NCI-H2029 treated with DMSO at 0.1 percent for 48 hours (cell line): ENCODE measurements around the gene ADPRH.

Experiments
- DNase-seq: peaks from one replicate; lab custom pipeline; 2025; lab: John Stamatoyannopoulos, UW

The ADPRH gene

DNA sequence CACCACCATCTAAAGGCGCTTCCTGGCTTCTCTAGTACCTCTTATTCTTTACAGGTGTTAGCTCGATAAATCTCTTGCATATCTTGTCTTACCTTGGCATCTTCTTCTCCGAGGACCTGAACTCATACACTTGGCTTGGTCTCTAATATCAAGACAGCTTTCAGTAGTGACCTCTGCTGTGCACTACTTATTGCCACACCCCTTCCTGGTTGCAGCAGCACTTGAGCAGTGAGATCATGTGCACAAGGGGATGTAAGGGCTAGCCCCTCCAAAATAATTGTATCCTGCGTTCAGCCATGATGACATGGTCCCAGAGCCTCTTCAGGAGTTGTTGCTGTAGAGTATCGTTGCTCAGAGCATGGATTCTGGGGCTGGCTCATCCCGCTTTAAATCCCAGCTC, 17.1 kb downstream of the ADPRH start:
- no peak for DNase-seq

DNA sequence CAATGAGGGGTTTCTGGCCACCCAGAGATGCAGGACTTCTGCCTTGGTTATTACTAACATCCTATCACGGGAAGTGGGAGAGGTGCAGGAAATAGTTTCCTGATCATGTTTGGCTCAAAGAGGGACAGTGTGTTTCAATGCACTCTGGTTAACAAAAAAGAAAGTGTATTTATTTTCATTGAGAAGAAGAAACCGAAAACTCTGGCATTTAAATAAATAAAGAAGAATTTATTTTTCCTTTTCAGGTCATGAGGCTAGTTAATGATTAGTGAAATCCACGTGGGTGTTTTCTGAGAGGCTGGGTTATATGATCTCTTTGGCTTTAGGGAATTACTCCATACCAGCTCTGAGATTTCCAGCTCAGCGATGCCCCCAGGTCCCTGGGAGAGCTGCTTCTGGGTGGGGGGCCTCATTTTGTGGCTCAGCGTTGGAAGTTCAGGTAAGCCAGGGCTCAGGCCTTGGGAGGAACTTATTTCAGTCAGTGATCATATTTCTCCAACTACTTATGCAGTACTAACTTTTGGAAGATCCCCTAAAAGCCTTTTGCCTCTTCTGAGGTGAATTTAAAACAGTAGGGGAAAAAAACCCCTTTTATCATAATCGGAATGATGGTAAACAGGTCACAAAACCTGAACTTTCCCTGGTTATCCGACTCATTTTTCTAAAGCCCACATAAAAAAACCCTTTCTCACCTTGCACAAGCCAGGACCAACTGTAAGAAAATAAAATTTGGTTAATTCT, 18.4 kb downstream of the ADPRH start, which contains the start of gene PLA1A:
TSS of gene PLA1A (plus strand) at position 338 of the 741 bp plus-strand sequence. CDS start at position 367, 29 bp downstream.
- DNase-seq = no peak

DNA sequence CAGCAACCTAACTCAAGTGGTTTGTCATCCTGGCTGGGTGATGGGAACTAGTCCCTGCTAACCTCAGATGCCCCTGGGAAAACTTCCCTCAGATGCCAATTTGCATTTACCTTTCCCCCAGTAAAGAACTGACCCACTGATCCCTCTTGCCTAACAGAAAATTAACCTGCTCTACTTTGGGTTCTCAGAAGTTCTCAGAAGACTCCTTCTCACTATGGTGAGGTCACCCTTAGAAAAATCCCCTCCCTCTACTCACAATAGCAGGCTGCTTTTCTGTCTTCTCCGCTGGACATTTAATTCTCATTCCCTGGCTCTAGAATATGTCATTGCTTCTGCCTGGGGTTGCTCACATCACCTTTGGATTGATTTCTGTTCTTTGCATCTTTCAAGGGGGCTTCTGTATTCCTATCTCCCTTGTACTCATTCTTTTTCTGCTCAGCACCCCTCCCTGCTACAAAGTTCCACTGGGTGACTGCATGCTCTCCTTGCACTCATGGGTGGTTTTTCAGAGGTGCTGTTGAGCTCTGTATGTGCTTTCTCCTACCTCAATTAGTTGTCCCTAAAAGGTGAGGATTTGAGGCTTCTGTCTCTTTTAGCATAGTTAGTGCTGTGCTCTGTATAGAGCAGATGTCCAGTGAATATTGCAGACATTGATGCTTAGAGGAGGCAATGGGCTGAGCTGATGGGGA, 19.3 kb downstream of the ADPRH start:
- DNase-seq = no peak

DNA sequence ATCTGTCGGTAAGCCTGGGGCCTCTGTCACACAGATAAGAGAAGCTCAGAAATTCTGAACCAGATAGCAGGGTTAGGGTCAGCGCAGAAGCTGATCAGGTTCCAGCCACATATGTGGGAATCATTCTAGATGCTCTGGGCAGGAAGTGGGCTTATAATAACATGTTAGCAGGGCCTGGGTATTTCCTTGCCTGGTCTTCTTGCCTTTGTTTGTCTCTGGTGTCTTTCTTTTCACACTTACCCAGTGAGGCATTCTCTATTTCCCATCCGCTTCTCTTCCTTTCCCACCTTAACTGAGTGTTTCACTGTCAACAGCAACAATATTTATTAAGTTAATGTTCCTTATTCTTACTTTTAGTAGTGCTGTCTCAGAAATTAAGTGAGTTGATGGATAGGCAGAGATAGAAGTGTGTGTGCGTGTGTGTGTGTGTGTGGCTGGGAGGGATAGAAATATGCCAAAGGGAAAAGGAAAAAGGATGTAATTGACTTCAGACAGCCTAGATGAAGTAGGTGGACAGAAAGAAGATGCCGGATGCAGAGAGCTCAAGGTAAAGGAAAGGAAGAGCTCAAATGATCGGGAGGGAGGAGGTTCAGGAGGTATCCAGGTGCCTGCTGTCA, 20.4 kb downstream of the ADPRH start:
- DNase-seq = no peak

DNA sequence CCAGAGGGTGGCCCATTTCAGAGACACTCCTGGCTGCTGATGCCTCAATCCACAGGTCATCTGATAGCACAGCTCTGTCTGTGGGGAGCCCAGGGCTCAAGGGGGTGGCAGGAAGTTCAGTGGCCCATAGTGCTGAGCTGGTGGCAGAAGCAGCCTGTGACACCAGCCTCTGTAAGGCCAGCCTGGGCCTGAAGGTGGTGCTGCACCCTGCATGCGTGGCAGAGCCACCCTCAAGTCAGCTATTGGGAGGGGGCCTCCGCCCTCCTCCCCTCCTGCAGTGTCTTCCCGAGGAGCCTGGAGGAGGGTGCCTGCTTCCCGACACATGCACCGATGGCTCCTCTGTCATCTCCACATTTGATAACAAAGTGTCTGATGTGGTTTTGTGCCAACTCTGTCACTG, 21.4 kb downstream of the ADPRH start:
- no peak for DNase-seq

DNA sequence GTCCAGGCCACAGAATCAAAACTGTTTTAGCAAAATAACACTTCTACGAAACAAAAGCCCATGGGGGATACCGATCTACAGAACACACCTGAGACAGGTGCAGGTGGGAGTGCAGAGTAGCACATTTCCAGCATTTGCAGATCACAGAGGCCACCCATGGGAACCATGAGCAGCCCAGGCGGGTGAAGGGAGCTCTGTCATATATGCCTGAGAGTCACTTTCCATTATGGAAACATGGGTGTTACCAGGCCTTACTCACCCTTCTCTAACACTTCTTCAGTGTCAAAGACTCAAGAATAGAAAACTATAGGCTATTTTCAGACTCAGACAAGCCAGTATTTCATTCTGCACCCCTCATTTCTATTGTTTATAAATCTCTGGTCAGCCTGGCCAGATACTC, 21.9 kb downstream of the ADPRH start:
- no peak for DNase-seq

DNA sequence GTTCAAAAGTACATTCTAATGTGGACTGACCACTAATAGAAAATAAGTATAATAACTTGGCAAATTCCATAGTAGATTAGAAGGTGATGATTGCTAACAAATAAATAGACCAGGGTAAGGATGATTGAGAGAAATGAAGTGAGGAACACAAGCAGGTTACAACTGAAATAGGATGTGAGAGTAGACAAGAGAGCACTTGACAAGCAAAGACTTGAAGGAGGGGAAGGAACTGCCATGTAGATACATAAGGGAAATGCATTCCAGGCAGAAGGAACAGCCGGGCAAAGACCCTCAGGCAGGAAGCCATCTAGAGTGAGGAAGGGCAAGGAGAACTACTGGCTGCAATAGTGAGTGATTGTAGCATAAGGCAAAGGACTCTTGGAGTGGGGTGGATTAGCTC, 23.4 kb downstream of the ADPRH start:
- DNase-seq = no peak

DNA sequence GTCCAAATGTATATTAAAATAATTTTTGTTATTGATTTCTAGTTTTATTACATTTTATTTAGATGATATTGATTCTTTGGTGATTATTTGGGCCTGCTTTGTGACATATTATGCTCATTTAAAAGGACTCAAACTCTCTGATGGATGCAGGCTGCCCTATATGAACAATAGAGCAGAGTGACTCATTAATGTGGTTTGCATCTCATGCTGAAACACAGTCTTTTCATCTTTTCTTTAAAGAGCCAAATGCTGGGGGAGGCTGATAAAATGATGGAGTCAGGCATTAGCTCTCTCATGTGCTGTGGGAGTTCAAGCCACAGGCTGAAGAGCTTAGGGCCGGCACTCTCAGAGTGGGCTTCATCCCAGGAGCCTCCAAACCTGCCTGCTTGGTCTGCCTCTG, 25.6 kb downstream of the ADPRH start:
- no peak for DNase-seq

DNA sequence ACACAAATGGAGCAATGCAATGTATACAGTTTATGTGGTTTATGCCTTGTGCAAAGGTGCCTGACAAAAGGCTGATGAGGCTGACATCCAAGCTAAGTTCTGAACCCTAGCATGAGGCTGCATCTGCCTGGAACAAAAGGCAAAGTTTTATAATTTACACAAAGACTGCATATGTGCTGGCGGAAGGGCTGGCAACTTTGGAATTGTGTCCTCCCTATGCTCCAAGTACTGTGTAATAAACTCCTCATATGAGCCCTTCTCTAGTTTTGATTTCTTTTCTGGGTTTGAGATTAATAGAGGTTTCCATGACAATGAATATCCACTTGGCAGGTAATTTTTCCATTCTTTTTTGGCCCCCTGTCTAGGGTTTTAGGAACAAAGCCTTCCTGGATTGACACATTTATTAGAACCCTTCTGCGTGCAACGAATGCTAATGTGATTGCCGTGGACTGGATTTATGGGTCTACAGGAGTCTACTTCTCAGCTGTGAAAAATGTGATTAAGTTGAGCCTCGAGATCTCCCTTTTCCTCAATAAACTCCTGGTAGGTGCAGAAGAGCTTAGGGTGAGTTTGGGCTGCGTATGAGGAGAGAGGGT, 29.2 kb downstream of the ADPRH start:
- no peak for DNase-seq

DNA sequence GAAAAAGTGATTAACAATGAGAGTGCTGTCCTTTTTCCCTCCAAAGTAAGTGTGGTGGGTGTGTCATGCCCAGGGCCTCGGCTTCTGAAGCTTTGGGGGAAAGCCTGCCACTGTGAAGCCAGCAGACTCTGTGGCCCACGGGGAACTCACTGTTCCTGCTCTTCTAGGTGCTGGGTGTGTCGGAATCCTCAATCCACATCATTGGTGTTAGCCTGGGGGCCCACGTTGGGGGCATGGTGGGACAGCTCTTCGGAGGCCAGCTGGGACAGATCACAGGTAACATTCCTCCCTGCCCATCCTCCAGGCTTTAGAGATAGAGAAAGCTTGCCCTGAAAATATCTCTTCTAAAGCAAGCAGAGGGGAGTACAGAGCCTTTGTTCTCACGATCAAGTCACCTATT, 30.0 kb downstream of the ADPRH start:
- no peak for DNase-seq

DNA sequence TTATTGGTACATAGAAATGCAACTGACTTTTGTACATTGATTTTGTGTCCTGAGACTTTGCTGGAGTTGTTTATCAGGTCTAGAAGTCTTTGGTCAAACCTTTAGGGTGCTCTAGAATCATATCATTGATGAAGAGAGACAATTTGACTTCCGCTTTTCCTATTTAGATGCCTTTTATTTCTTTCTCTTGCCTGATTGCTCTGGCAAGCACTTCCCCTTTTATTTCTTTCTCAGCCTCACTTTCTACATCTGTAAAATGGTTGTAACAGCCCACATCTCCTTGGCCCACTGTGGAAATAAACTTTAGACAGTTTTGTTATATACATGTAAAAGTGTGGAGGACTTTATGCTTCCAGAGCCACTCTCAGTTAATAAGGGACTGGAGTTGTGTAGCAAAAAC, 32.4 kb downstream of the ADPRH start:
- DNase-seq = no peak

DNA sequence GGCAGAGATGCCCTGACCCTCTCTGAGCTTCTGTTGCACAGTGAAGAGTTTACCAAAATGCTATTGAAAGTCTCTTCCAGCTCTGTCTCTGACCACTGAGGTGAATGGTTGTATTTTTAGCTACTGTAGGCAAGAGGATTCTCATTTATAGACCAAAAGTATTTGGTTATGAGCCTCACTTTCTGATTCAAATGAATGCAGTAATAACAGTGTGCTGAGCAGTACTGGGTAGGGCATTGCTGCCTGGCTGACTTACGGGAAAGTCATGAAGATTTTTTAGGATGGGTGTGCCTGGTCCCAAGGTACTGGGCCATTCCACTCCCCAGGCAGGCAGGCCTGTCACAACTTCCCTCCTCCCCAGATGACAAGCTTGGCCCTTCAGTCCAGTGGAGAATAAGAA, 33.9 kb downstream of the ADPRH start:
- DNase-seq = no peak

DNA sequence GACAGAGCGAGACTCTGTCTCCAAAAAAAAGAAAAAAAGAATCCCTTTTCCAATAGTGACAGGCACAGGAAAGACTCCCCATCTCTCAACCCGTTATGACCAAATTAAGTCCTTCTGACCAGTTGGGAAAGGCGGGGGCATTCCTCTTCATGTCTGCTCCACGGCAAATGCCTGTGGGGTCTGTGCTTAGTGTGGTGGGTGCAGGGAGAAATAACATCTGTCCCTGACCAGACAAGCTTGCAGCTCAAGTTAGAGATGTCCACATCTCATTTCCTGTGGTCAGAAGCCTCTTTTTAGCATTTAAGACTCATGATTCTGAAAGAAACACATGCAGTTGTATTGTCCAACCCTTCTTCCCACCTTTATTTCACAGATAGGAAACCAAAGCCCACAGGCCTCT, 34.6 kb downstream of the ADPRH start:
- DNase-seq = no peak

DNA sequence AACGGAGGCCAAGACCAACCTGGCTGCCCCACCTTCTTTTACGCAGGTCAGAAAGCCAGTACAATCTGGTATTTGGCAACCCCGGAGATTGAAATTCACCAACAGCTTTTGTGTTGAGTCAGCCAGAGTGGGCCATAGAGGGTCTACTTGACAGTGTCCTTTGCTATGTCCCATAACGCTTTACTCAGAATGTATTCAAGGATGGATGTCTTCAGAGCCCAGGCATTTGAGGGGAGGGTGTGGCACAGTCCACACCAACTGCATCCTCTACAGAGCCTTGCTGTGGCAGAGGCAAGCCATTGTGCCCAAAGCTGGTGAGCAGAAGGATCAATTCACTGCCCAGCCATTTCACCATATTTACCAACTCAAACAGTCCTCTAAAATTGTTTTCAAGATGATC, 36.8 kb downstream of the ADPRH start:
- no peak for DNase-seq

DNA sequence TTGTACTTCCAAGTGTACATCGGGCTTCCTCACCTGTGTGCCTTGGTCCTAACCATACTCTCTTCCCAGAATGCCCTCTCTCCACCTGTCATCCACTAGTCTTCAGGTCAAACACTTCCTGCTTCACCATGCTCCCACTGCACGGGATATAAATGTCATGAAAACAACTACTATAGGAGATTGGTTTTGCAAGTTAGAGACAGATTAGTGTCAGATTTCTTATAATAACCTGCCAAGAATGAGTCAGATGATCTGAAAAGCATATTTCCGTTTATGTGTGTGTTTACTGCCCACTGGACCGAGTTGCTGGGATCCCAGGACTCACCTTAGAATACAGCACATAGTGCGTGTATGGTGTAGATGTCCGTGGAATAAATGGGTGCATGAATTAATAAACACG, 39.8 kb downstream of the ADPRH start:
- peak; percentile 2 for DNase-seq

DNA sequence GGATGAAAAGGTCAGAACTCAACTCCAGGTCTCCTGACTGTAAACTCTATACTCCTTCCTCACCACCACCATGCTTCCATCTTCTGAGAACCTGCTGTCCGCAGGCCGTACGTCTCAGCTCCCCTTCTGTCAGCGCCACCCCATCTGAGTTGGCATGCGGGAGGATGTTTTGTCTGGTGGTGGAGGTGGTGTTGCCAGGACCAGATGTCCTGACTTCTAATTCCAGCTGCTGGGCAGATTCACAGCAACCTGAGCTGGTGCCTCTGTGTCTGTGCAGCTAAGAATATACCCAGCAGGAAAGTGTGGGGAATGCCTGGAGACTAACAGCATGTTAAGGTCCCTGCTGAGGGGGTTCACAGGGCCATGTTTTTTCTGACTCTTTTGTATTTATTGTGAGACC, 41.6 kb downstream of the ADPRH start:
- no peak for DNase-seq

DNA sequence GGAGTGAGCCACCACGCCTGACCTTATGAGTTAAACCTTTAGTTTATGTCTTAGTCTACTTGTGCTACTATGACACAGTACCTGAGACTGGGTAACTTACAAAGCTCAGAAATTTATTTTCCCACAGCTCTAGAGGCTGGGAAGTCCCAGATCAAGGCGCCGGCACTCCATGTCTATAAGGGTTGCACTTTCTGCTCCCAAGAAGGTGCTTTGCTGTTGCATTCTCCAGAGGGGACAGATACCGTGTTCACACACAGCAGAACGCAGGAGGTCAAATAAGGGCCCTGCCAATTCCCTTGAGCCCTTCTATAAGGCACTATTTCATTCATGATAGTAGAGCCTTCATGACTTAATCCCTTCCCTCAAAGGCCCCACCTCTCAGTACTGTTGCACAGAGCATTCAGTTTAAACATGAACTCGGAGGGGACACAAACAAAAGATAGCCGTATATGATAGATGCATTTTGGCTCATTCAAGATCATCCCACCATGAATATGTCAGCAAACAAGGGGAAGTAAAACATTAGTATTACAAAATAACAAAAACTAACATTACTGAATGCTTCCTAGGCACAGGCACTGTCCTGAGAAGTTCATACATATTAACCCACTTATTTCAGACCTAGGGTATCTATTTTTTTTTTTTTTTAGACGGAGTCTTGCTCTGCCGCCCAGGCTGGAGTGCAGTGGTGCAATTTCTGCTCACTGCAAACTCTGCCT, 44.9 kb downstream of the ADPRH start:
- no peak for DNase-seq

DNA sequence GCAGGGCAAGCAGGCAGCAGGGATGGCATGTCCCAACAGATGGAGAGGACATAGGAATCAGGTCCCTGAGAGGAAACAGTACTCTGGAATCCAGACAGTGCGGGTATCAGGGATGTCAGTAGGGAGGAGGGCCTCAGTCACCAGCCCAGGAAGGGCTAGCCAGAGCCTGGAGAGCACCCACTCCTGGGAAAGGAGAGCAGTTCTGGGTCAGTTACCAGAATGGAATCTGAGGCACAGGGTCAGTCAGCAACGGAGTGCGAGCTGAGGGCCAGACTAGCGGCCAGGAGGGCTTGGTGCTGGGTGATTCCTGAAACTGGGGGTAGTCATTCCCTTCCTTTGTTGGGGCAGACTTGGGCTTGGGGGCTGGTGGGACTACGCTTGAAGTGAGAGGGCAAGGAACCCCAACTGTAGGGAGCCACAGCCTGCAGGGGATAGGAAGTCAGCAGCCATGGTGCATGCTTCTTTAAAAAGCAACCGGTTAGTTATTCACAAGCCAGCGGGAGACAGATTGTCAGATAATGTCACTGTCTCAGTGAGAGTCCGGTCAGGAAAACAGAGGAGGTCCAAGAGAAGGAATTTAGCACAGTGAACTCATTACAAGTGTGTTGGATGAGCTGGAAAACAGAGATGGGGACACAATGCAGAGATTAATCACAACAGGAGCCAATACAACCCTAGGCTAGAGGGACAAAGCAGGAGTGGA, 46.3 kb downstream of the ADPRH start:
- DNase-seq = no peak

DNA sequence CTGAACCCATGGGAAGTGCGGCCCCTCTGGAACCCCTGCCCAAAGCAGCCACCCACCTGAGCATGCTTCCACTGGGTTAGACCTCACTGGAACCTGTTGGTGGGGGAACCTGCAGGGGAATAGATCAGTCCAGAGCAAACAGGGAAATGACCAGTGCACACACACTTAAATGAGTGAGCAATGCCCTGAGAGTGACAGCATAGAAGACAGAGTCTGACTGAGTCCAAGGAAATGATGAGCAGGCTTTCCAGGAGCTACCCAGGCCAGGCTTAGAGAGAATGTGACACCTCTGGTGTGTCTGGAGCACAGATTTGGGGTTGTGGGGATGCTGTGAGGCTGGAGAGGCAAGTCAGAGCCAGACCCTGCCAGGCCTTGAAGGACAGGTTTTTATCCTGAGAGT, 46.9 kb downstream of the ADPRH start:
- DNase-seq = no peak

DNA sequence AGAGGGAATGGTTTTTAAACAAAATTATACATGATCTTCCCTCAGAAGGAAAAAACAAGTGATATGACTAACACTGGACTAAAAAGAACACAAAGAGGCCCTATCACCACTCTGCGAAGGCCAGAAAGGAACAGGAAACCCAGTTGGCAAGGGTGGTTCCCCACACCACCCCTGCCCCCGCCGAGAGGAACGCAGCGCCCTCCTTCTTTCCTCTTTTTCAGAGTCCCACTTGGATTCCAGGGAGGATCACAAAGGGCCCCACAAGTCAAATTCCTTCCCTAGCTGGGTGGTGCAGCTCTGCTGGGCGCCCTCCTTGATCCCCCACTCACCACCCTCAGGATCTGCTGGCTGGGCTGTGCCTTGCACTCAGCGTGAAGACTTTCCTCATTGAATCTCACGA, 48.2 kb downstream of the ADPRH start:
- DNase-seq = no peak

DNA sequence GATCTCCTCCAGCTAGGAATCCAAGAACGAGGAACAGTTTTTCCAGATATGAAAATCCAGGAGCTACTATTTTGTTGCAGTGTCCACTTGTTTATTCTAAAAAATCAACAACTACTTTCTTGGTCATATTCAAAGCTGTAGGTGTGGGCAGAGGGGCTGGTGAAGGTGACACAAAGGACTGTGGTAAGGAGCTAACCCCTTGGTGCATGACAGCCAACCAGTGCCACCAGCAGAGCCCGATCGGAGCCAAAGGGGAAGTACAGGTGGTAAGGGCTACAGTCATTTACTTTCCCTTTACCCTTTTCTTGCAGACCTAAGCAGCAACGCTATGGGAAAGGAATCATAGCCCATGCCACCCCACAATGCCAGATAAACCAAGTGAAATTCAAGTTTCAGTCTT, 49.1 kb downstream of the ADPRH start:
- no peak for DNase-seq
